ENCODE results near the gene BIRC6.
"Not testable (repeated sequence)": the region's sequence is repeated elsewhere in the genome, so short reads cannot be mapped to it uniquely, and the experiment has no call there.

The BIRC6 gene

DNA sequence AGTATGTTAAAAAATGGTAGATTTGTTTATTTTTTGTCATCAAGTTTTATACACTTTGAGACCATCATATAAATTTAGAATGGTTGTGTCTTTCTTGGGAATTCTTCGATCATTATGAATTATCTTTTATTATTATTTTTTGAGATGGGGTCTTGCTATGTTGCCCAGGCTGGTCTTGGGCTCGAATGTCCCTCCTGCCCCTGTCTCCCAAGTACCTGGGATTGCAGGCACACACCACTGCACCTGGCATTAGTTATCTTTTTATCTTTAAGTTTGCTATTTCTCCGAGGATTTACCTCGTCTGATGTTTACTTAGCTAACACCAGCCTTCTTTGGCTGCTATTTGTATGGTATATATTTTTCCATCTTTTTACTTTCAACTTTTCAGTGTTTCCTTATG, 100.0 kb downstream of the BIRC6 start:
- peaks cover 10 to 29% (median 17%) of the 10 kb centered on the region in 4 experiments for H3K36me3 ChIP-seq (ENCODE audit: control insufficient read depth in 4 of 4, insufficient read depth in 4 of 4, low read length in 3 of 4)
- WGBS (ENCODE audit: insufficient coverage), result 100% methylated on average over 1 of the region's 4 CpGs
- ChIA-PET CTCF (no interaction called here), POLR2A (no interaction called here)
- no peak for DNase-seq
- peaks cover 0 to 5% (median 0%) of the 10 kb centered on the region in 4 experiments for H3K4me1 ChIP-seq (ENCODE audit: control extremely low read depth in 1 of 4, control insufficient read depth in 4 of 4, insufficient read depth in 4 of 4, low read length in 3 of 4)
- H3K27me3 ChIP-seq (replicated peaks in 2 of 5; ENCODE audit: control insufficient read depth in 4 of 5, insufficient read depth in 5 of 5, low read length in 4 of 5), result no peaks in the 10 kb centered on the region
- peaks cover 0 to 3% (median 1%) of the 10 kb centered on the region in 5 experiments for H3K9me3 ChIP-seq (ENCODE audit: control extremely low read depth in 1 of 5, control insufficient read depth in 4 of 5, insufficient read depth in 2 of 5, low read depth in 1 of 5, low read length in 4 of 5)
- H3K27ac ChIP-seq (ENCODE audit: insufficient read depth in 1 of 2, low read depth in 1 of 2, low read length in 2 of 2, poor library complexity in 1 of 2, severe bottlenecking in 2 of 2), result no peak overlapping the region
- no peak overlapping the region for H3K4me3 ChIP-seq (ENCODE audit: control insufficient read depth in 1 of 7, extremely low read depth in 1 of 7, insufficient read depth in 4 of 7, low read depth in 2 of 7, low read length in 6 of 7)

DNA sequence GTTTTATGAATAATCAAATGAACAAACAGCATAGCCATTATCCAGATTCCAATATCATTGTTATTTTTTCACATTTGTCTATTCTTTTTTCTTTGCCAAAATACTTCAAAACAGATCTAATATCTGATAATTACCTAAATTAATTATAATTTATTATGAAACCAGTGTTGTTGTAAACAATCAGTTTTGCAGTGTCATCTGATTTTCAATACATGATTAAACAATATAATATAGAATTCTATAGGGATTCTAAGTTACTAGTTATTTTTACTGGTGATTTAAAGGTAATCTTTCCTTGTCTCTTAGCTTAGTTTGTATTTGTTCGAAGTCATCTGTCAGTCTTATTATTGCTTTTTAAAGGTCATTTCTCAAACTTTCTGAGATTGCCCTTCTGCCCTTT, 101.0 kb downstream of the BIRC6 start:
- peaks cover 10 to 35% (median 16%) of the 10 kb centered on the region in 4 experiments for H3K36me3 ChIP-seq (ENCODE audit: control insufficient read depth in 4 of 4, insufficient read depth in 4 of 4, low read length in 3 of 4)
- peaks cover 0 to 3% (median 1%) of the 10 kb centered on the region in 5 experiments for H3K9me3 ChIP-seq (ENCODE audit: control extremely low read depth in 1 of 5, control insufficient read depth in 4 of 5, insufficient read depth in 2 of 5, low read depth in 1 of 5, low read length in 4 of 5)
- no peak for DNase-seq
- no peak overlapping the region for H3K4me3 ChIP-seq (ENCODE audit: control insufficient read depth in 1 of 7, extremely low read depth in 1 of 7, insufficient read depth in 4 of 7, low read depth in 2 of 7, low read length in 6 of 7)
- peaks cover 0 to 3% (median 0%) of the 10 kb centered on the region in 4 experiments for H3K4me1 ChIP-seq (ENCODE audit: control extremely low read depth in 1 of 4, control insufficient read depth in 4 of 4, insufficient read depth in 4 of 4, low read length in 3 of 4)
- no peaks in the 10 kb centered on the region for H3K27me3 ChIP-seq (replicated peaks in 2 of 5; ENCODE audit: control insufficient read depth in 4 of 5, insufficient read depth in 5 of 5, low read length in 4 of 5)
- ChIA-PET POLR2A (no interaction called here), CTCF (no interaction called here)
- WGBS (ENCODE audit: insufficient coverage), result 100% methylated on average over 1 of the region's 1 CpG
- no peak overlapping the region for H3K27ac ChIP-seq (ENCODE audit: insufficient read depth in 1 of 2, low read depth in 1 of 2, low read length in 2 of 2, poor library complexity in 1 of 2, severe bottlenecking in 2 of 2)

DNA sequence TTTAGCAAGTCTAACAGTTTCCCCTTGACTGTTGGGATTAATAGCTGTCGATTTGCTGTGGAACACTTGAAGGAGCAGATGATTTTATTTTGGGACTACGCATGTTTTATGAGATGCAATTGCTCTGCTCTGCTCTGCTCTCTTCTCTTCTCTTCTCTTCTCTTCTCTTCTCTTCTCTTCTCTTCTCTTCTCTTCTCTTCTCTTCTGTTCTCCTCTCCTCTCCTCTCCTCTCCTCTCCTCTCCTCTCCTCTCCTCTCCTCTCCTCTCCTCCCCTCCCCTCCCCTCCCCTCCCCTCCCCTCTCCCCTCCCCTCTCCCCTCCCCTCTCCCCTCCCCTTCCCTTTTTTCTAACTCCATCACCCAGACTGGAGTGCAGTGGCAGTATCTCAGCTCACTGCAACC, 104.0 kb downstream of the BIRC6 start:
- not testable (repeated sequence) for DNase-seq
- no CpG with 5 or more reads among the region's 2 CpGs for WGBS (ENCODE audit: insufficient coverage)

DNA sequence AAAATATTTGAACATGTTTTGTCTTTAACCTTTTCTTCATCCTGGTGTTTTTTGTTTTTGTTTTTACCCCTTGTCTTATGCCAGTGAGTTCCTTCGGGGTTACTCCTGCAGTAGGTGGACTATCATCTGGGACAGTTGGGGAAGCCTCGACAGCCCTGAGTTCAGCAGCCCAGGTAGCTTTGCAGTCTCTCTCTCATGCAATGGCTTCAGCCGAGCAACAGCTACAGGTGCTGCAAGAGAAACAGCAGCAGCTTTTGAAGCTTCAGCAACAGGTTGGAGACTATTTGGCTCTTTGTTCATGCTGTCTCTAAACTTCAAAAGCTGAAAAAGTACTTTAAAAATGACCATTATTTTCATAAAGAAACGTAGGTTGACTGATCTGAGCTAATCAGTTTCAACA, 106.3 kb downstream of the BIRC6 start:
- ChIA-PET POLR2A (no interaction called here), CTCF (no interaction called here)
- Histone ChIP-seq H3K36me3 (ENCODE audit: control insufficient read depth in 4 of 4, insufficient read depth in 4 of 4, low read length in 3 of 4) (peaks cover 23 to 55% (median 31%) of the 10 kb centered on the region in 4 experiments), H3K4me1 (ENCODE audit: control extremely low read depth in 1 of 4, control insufficient read depth in 4 of 4, insufficient read depth in 4 of 4, low read length in 3 of 4) (no peaks in the 10 kb centered on the region), H3K27me3 (replicated peaks in 2 of 5; ENCODE audit: control insufficient read depth in 4 of 5, insufficient read depth in 5 of 5, low read length in 4 of 5) (no peaks in the 10 kb centered on the region), H3K9me3 (ENCODE audit: control extremely low read depth in 1 of 5, control insufficient read depth in 4 of 5, insufficient read depth in 2 of 5, low read depth in 1 of 5, low read length in 4 of 5) (no peaks in the 10 kb centered on the region), H3K4me3 (ENCODE audit: control insufficient read depth in 1 of 7, extremely low read depth in 1 of 7, insufficient read depth in 4 of 7, low read depth in 2 of 7, low read length in 6 of 7) (no peak overlapping the region), H3K27ac (ENCODE audit: insufficient read depth in 1 of 2, low read depth in 1 of 2, low read length in 2 of 2, poor library complexity in 1 of 2, severe bottlenecking in 2 of 2) (no peak overlapping the region)
- WGBS (ENCODE audit: insufficient coverage), result 100% methylated on average over 3 of the region's 4 CpGs
- DNase-seq, result no peak

More for the DNA sequence above, 104.0 kb downstream of the BIRC6 start:
- POLR2A ChIA-PET; H3K27me3 ChIP-seq (replicated peaks in 2 of 5; ENCODE audit: control insufficient read depth in 4 of 5, insufficient read depth in 5 of 5, low read length in 4 of 5); CTCF ChIA-PET; H3K4me1 ChIP-seq (ENCODE audit: control extremely low read depth in 1 of 4, control insufficient read depth in 4 of 4, insufficient read depth in 4 of 4, low read length in 3 of 4); H3K9me3 ChIP-seq (ENCODE audit: control extremely low read depth in 1 of 5, control insufficient read depth in 4 of 5, insufficient read depth in 2 of 5, low read depth in 1 of 5, low read length in 4 of 5); H3K4me3 ChIP-seq (ENCODE audit: control insufficient read depth in 1 of 7, extremely low read depth in 1 of 7, insufficient read depth in 4 of 7, low read depth in 2 of 7, low read length in 6 of 7); H3K27ac ChIP-seq (ENCODE audit: insufficient read depth in 1 of 2, low read depth in 1 of 2, low read length in 2 of 2, poor library complexity in 1 of 2, severe bottlenecking in 2 of 2): not testable (repeated sequence)
- peaks cover 18 to 56% (median 28%) of the 10 kb centered on the region in 4 experiments for H3K36me3 ChIP-seq (ENCODE audit: control insufficient read depth in 4 of 4, insufficient read depth in 4 of 4, low read length in 3 of 4)

DNA sequence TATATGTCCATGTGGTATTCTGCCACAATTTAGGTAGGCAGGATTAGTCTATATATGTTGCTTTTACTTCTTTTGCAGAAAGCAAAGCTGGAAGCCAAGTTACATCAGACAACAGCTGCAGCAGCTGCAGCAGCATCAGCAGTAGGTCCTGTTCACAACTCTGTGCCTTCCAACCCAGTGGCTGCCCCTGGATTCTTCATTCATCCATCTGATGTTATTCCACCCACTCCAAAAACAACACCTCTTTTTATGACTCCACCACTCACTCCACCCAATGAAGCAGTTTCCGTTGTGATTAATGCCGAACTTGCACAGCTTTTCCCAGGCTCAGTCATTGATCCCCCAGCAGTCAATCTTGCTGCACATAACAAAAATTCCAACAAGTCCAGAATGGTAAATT, 107.6 kb downstream of the BIRC6 start:
- H3K9me3 ChIP-seq (ENCODE audit: control extremely low read depth in 1 of 5, control insufficient read depth in 4 of 5, insufficient read depth in 2 of 5, low read depth in 1 of 5, low read length in 4 of 5), result no peaks in the 10 kb centered on the region
- no peak for DNase-seq
- H3K4me3 ChIP-seq (ENCODE audit: control insufficient read depth in 1 of 7, extremely low read depth in 1 of 7, insufficient read depth in 4 of 7, low read depth in 2 of 7, low read length in 6 of 7), result no peak overlapping the region
- no peaks in the 10 kb centered on the region for H3K27me3 ChIP-seq (replicated peaks in 2 of 5; ENCODE audit: control insufficient read depth in 4 of 5, insufficient read depth in 5 of 5, low read length in 4 of 5)
- WGBS (ENCODE audit: insufficient coverage), result 100% methylated on average over 1 of the region's 2 CpGs
- peaks cover 22 to 59% (median 38%) of the 10 kb centered on the region in 4 experiments for H3K36me3 ChIP-seq (ENCODE audit: control insufficient read depth in 4 of 4, insufficient read depth in 4 of 4, low read length in 3 of 4)
- H3K4me1 ChIP-seq (ENCODE audit: control extremely low read depth in 1 of 4, control insufficient read depth in 4 of 4, insufficient read depth in 4 of 4, low read length in 3 of 4), result no peaks in the 10 kb centered on the region
- ChIA-PET CTCF (no interaction called here), POLR2A (no interaction called here)
- no peak overlapping the region for H3K27ac ChIP-seq (ENCODE audit: insufficient read depth in 1 of 2, low read depth in 1 of 2, low read length in 2 of 2, poor library complexity in 1 of 2, severe bottlenecking in 2 of 2)

DNA sequence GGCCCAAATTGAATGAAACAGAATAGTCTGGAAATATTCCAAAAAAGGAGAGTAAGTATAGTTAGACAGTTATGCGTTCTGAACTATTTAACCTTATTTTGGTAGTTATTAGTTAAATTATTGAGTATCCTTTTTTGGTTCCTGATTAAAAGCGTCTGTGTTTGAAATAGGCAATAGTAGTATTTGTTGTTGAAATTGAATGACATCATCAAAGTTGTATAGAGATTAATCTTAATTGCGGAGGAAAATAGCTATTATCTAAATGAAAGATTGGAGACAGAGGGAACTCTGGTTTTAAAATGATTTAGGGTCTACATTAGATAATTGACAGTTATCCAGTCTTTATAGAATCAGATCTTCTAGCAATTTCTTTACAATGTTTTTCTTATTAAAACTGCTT, 115.8 kb downstream of the BIRC6 start:
- Histone ChIP-seq H3K36me3 (ENCODE audit: control insufficient read depth in 4 of 4, insufficient read depth in 4 of 4, low read length in 3 of 4) (peaks cover 18 to 69% (median 37%) of the 10 kb centered on the region in 4 experiments), H3K27ac (ENCODE audit: insufficient read depth in 1 of 2, low read depth in 1 of 2, low read length in 2 of 2, poor library complexity in 1 of 2, severe bottlenecking in 2 of 2) (no peak overlapping the region), H3K4me1 (ENCODE audit: control extremely low read depth in 1 of 4, control insufficient read depth in 4 of 4, insufficient read depth in 4 of 4, low read length in 3 of 4) (no peaks in the 10 kb centered on the region), H3K9me3 (ENCODE audit: control extremely low read depth in 1 of 5, control insufficient read depth in 4 of 5, insufficient read depth in 2 of 5, low read depth in 1 of 5, low read length in 4 of 5) (no peaks in the 10 kb centered on the region), H3K4me3 (ENCODE audit: control insufficient read depth in 1 of 7, extremely low read depth in 1 of 7, insufficient read depth in 4 of 7, low read depth in 2 of 7, low read length in 6 of 7) (no peak overlapping the region), H3K27me3 (replicated peaks in 2 of 5; ENCODE audit: control insufficient read depth in 4 of 5, insufficient read depth in 5 of 5, low read length in 4 of 5) (no peaks in the 10 kb centered on the region)
- ChIA-PET CTCF (interaction anchor here (0.6 to 1.3 kb wide), 3 partner anchors 11 to 161 kb away, joined by 3 to 5 read pairs (median 3); no protein-coding TSS in a partner anchor), POLR2A (no interaction called here)
- DNase-seq, result no peak
- WGBS (ENCODE audit: insufficient coverage), result 94% methylated on average over 2 of the region's 3 CpGs

DNA sequence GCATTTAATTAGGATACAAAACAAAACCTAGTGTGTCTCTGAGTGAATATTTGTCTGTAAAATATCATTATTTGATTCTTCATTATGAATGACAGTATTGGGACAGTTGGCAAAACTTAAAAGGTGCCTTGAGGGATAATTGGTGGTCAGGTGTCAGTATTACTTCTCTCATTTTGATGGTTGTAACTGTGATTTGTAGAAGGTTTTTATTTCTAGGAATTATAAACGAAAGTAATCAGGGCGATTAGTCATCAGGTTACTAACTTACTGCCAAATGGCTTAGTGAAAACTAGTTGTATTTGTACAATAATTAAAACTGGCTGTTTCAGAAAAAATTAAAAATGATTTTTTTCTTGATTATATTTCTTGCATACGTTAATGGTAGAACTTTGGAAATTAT, 117.6 kb downstream of the BIRC6 start:
- no peaks in the 10 kb centered on the region for H3K27me3 ChIP-seq (replicated peaks in 2 of 5; ENCODE audit: control insufficient read depth in 4 of 5, insufficient read depth in 5 of 5, low read length in 4 of 5)
- WGBS (ENCODE audit: insufficient coverage), result 90% methylated on average over 2 of the region's 3 CpGs
- H3K36me3 ChIP-seq (ENCODE audit: control insufficient read depth in 4 of 4, insufficient read depth in 4 of 4, low read length in 3 of 4), result peaks cover 13 to 64% (median 33%) of the 10 kb centered on the region in 4 experiments
- ChIA-PET CTCF (no interaction called here), POLR2A (no interaction called here)
- no peak overlapping the region for H3K27ac ChIP-seq (ENCODE audit: insufficient read depth in 1 of 2, low read depth in 1 of 2, low read length in 2 of 2, poor library complexity in 1 of 2, severe bottlenecking in 2 of 2)
- no peak overlapping the region for H3K4me3 ChIP-seq (ENCODE audit: control insufficient read depth in 1 of 7, extremely low read depth in 1 of 7, insufficient read depth in 4 of 7, low read depth in 2 of 7, low read length in 6 of 7)
- no peak for DNase-seq
- no peaks in the 10 kb centered on the region for H3K4me1 ChIP-seq (ENCODE audit: control extremely low read depth in 1 of 4, control insufficient read depth in 4 of 4, insufficient read depth in 4 of 4, low read length in 3 of 4)
- H3K9me3 ChIP-seq (ENCODE audit: control extremely low read depth in 1 of 5, control insufficient read depth in 4 of 5, insufficient read depth in 2 of 5, low read depth in 1 of 5, low read length in 4 of 5), result no peaks in the 10 kb centered on the region
